Measurements from ENCODE around the gene SCN1B. TPM values are rescaled to one million over a fixed set of nuclear protein-coding genes. Genes with fewer than 3 reads are reported as not detected.

SCN1B gene
- total RNA-seq, 1 donor from 2014 or later = 5.8 TPM

- Mint-ChIP-seq H3K9me3 (ENCODE audit: low read depth) (no peaks in the 10 kb centered on the region), H3K27me3 (ENCODE audit: low read depth) (peaks cover 14% of the 10 kb centered on the region), H3K4me3 (ENCODE audit: unreplicated experiment) (no peak overlapping the region), H3K27ac (ENCODE audit: unreplicated experiment) (no peak overlapping the region), H3K36me3 (ENCODE audit: low read depth) (no peaks in the 10 kb centered on the region), H3K4me1 (ENCODE audit: low read depth) (peaks cover 12% of the 10 kb centered on the region)
- TF ChIP-seq, protein P1, sequence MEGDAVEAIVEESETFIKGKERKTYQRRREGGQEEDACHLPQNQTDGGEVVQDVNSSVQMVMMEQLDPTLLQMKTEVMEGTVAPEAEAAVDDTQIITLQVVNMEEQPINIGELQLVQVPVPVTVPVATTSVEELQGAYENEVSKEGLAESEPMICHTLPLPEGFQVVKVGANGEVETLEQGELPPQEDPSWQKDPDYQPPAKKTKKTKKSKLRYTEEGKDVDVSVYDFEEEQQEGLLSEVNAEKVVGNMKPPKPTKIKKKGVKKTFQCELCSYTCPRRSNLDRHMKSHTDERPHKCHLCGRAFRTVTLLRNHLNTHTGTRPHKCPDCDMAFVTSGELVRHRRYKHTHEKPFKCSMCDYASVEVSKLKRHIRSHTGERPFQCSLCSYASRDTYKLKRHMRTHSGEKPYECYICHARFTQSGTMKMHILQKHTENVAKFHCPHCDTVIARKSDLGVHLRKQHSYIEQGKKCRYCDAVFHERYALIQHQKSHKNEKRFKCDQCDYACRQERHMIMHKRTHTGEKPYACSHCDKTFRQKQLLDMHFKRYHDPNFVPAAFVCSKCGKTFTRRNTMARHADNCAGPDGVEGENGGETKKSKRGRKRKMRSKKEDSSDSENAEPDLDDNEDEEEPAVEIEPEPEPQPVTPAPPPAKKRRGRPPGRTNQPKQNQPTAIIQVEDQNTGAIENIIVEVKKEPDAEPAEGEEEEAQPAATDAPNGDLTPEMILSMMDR (IDR thresholded peaks at IDR 0.05) = no peak
- no peak for DNase-seq (ENCODE audit: low spot score)
Observed at GRCh38 chr19:35073941-35074340, 43.7 kb downstream of the SCN1B start.

GRCh38 chr19:35074426-35075201, 44.3 kb downstream of the SCN1B start:
- H3K4me1 Mint-ChIP-seq (ENCODE audit: low read depth) = peaks cover 5% of the 10 kb centered on the region
- no peaks in the 10 kb centered on the region for H3K36me3 Mint-ChIP-seq (ENCODE audit: low read depth)
- no peak for DNase-seq (ENCODE audit: low spot score)
- no peak overlapping the region for H3K27ac Mint-ChIP-seq (ENCODE audit: unreplicated experiment)
- TF ChIP-seq, protein P1 (IDR thresholded peaks at IDR 0.05) = no peak
- H3K4me3 Mint-ChIP-seq (ENCODE audit: unreplicated experiment) = no peak overlapping the region
- H3K27me3 Mint-ChIP-seq (ENCODE audit: low read depth) = peaks cover 16% of the 10 kb centered on the region
- H3K9me3 Mint-ChIP-seq (ENCODE audit: low read depth) = no peaks in the 10 kb centered on the region

- H3K36me3 Mint-ChIP-seq (ENCODE audit: low read depth) = no peaks in the 10 kb centered on the region
- no peak for DNase-seq (ENCODE audit: low spot score)
- H3K9me3 Mint-ChIP-seq (ENCODE audit: low read depth) = no peaks in the 10 kb centered on the region
Observed at GRCh38 chr19:35075202-35076025, 45.1 kb downstream of the SCN1B start.

GRCh38 chr19:35076026-35076370, 45.7 kb downstream of the SCN1B start:
- no peaks in the 10 kb centered on the region for H3K4me1 Mint-ChIP-seq (ENCODE audit: low read depth)
- TF ChIP-seq, protein P1 (IDR thresholded peaks at IDR 0.05) = no peak
- no peaks in the 10 kb centered on the region for H3K9me3 Mint-ChIP-seq (ENCODE audit: low read depth)
- peaks cover 16% of the 10 kb centered on the region for H3K27me3 Mint-ChIP-seq (ENCODE audit: low read depth)
- H3K4me3 Mint-ChIP-seq (ENCODE audit: unreplicated experiment) = no peak overlapping the region
- no peak overlapping the region for H3K27ac Mint-ChIP-seq (ENCODE audit: unreplicated experiment)
- DNase-seq (ENCODE audit: low spot score) = no peak
- no peaks in the 10 kb centered on the region for H3K36me3 Mint-ChIP-seq (ENCODE audit: low read depth)

More at GRCh38 chr19:35075202-35076025, 45.1 kb downstream of the SCN1B start:
- TF ChIP-seq, protein P1 (IDR thresholded peaks at IDR 0.05) = no peak
- no peak overlapping the region for H3K4me3 Mint-ChIP-seq (ENCODE audit: unreplicated experiment)
- peaks cover 16% of the 10 kb centered on the region for H3K27me3 Mint-ChIP-seq (ENCODE audit: low read depth)
- no peaks in the 10 kb centered on the region for H3K4me1 Mint-ChIP-seq (ENCODE audit: low read depth)
- no peak overlapping the region for H3K27ac Mint-ChIP-seq (ENCODE audit: unreplicated experiment)

- Mint-ChIP-seq H3K4me1 (ENCODE audit: low read depth) (no peaks in the 10 kb centered on the region), H3K27me3 (ENCODE audit: low read depth) (peaks cover 16% of the 10 kb centered on the region), H3K27ac (ENCODE audit: unreplicated experiment) (no peak overlapping the region), H3K4me3 (ENCODE audit: unreplicated experiment) (no peak overlapping the region), H3K9me3 (ENCODE audit: low read depth) (no peaks in the 10 kb centered on the region), H3K36me3 (ENCODE audit: low read depth) (no peaks in the 10 kb centered on the region)
- no peak for DNase-seq (ENCODE audit: low spot score)
- TF ChIP-seq, protein P1 (IDR thresholded peaks at IDR 0.05) = no peak
Observed at GRCh38 chr19:35076657-35077056, 46.4 kb downstream of the SCN1B start.

All from chondrocyte (in vitro differentiated cells).